HFFc6 (cell line): Measurements from ENCODE around the gene CCDC32. TPM values are rescaled to one million over a fixed set of nuclear protein-coding genes. Genes with fewer than 3 reads are reported as not detected.
A peak's percentile ranks its signal among the peaks of the same experiment; 100 is the strongest.

Experiments
- DNase-seq: peaks from one replicate; pipeline ENCODE4 v3.0.0-alpha.2; 2018
- H3K27ac Mint-ChIP-seq: 2 replicates; pipeline ENCODE4 v1.8.0; 2020; ENCODE audit warnings: mild to moderate bottlenecking, mixed read lengths
- H3K27me3 Mint-ChIP-seq: 2 replicates; pipeline ENCODE4 v1.8.0; 2021; ENCODE audit warnings: mild to moderate bottlenecking, moderate library complexity, mixed read lengths; ENCODE audit not compliant: insufficient read depth
- H3K36me3 Mint-ChIP-seq: 2 replicates; pipeline ENCODE4 v1.8.0; 2021; ENCODE audit warnings: low read depth, mixed read lengths
- H3K4me1 Mint-ChIP-seq: 2 replicates; pipeline ENCODE4 v1.8.0; 2020; ENCODE audit warnings: low read depth, mixed read lengths
- H3K4me3 Mint-ChIP-seq: 2 replicates; pipeline ENCODE4 v1.8.0; 2020; ENCODE audit warnings: mild to moderate bottlenecking, moderate library complexity, mixed read lengths
- H3K9me3 Mint-ChIP-seq: 2 replicates; pipeline ENCODE4 v1.8.0; 2020; ENCODE audit warnings: mild to moderate bottlenecking, mixed read lengths
- CTCF ChIP-seq: fragments of 200-600 bp; sonication (generic); IDR thresholded peaks from 2 replicates; pipeline ENCODE4 v1.5.0; 2021; ENCODE audit warnings: antibody characterized with exemption, mild to moderate bottlenecking
- total RNA-seq, 6 experiments: library from RNA; stranded (reverse); fragmentation: NEBNext Ultra II Directional; extraction: Animal tissue kit (Norgen Biotek cat#: 25700); gene quantifications; 2 replicates in 1 of 6; 3 replicates in 5 of 6; pipeline ENCODE4 v1.2.3, GENCODE V29; 2021

The CCDC32 gene
- total RNA-seq, 6 experiments from 2014 or later, result 17.6 to 21.4 (median 20.5) TPM

DNA sequence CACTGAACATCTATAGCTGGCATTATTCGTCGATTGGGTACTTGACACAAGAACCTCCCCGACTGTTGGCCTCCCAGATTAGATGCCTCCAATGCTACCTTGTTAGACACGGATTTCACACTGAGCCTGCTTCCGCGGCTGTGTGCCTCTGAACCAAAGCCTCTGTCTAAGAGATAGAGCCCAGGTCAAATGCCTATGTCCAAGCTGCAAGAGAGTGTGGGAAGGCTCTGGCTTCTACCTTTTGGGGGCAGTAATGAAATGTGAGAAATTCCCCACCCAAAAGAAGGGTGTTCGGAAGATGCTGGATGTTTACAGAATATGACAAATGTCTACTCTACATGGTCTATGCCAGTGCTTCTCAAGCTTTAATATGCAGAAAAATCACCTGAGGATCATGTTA lies 2.3 kb upstream of the CCDC32 start:
- no peak for DNase-seq

GRCh38 chr15:40565333-40566238 lies 744 bp upstream of the CCDC32 start:
- Mint-ChIP-seq H3K9me3 (no peaks in the 10 kb centered on the region), H3K27ac (peak overlapping the region; percentile 98), H3K36me3 (no peaks in the 10 kb centered on the region), H3K4me3 (peak overlapping the region; percentile 98), H3K27me3 (peaks cover 6% of the 10 kb centered on the region), H3K4me1 (peaks cover 39% of the 10 kb centered on the region)
- TF ChIP-seq CTCF, result no peak
- DNase-seq, result no peak

More for the DNA sequence above, 2.3 kb upstream of the CCDC32 start:
- peaks cover 42% of the 10 kb centered on the region for H3K4me1 Mint-ChIP-seq
- H3K27me3 Mint-ChIP-seq, result peaks cover 6% of the 10 kb centered on the region
- H3K27ac Mint-ChIP-seq, result no peak overlapping the region
- no peak overlapping the region for H3K4me3 Mint-ChIP-seq
- peak; percentile 28 for TF ChIP-seq CTCF
- no peaks in the 10 kb centered on the region for H3K9me3 Mint-ChIP-seq
- H3K36me3 Mint-ChIP-seq, result no peaks in the 10 kb centered on the region; the same call in 1 of the 2 replicates

- H3K36me3 Mint-ChIP-seq, result no peaks in the 10 kb centered on the region
- H3K27ac Mint-ChIP-seq, result peak overlapping the region; percentile 98
- peak overlapping the region; percentile 98 for H3K4me3 Mint-ChIP-seq
- no peaks in the 10 kb centered on the region for H3K9me3 Mint-ChIP-seq
- no peak for DNase-seq
- no peak for TF ChIP-seq CTCF
- H3K27me3 Mint-ChIP-seq, result peaks cover 9% of the 10 kb centered on the region; the same call in 1 of the 2 replicates
- H3K4me1 Mint-ChIP-seq, result peaks cover 25% of the 10 kb centered on the region
These were observed 1.4 kb downstream of the CCDC32 start for GRCh38 chr15:40563426-40563825.

GRCh38 chr15:40562691-40563090 lies 2.2 kb downstream of the CCDC32 start:
- Mint-ChIP-seq H3K9me3 (no peaks in the 10 kb centered on the region), H3K4me3 (no peak overlapping the region), H3K27ac (no peak overlapping the region), H3K36me3 (no peaks in the 10 kb centered on the region), H3K27me3 (peaks cover 9% of the 10 kb centered on the region; the same call in 1 of the 2 replicates), H3K4me1 (peaks cover 24% of the 10 kb centered on the region)
- no peak for TF ChIP-seq CTCF
- DNase-seq, result no peak

- H3K27me3 Mint-ChIP-seq, result peaks cover 3% of the 10 kb centered on the region; the same call in 1 of the 2 replicates
- H3K36me3 Mint-ChIP-seq, result peaks cover 11% of the 10 kb centered on the region; the same call in 1 of the 2 replicates
- TF ChIP-seq CTCF, result no peak
- H3K4me3 Mint-ChIP-seq, result no peak overlapping the region
- peaks cover 11% of the 10 kb centered on the region for H3K4me1 Mint-ChIP-seq
- H3K27ac Mint-ChIP-seq, result no peak overlapping the region
- H3K9me3 Mint-ChIP-seq, result no peaks in the 10 kb centered on the region
- no peak for DNase-seq
These were observed 5.7 kb downstream of the CCDC32 start for GRCh38 chr15:40558952-40559742.
